Type B pancreatic cell (in vitro differentiated cells): ENCODE measurements around the gene GPD1L. TPM values are rescaled to one million over a fixed set of nuclear protein-coding genes. Genes with fewer than 3 reads are reported as not detected.

Experiments
- DNase-seq: peaks from one replicate; pipeline ENCODE4 v3.0.0; 2021; ENCODE audit warnings: mixed read lengths; ENCODE audit not compliant: unreplicated experiment; ENCODE audit errors: extremely low spot score
- H3K27ac Mint-ChIP-seq: 2 replicates; pipeline ENCODE4 v1.8.0; 2021; ENCODE audit warnings: mild to moderate bottlenecking, mixed read lengths
- H3K27me3 Mint-ChIP-seq: 2 replicates; pipeline ENCODE4 v1.8.0; 2021; ENCODE audit warnings: mixed read lengths
- H3K36me3 Mint-ChIP-seq: 2 replicates; pipeline ENCODE4 v1.8.0; 2021; ENCODE audit warnings: mixed read lengths
- H3K4me1 Mint-ChIP-seq: one replicate; pipeline ENCODE4 v1.8.0; 2021; ENCODE audit warnings: mixed read lengths; ENCODE audit not compliant: unreplicated experiment
- H3K4me3 Mint-ChIP-seq: 2 replicates; pipeline ENCODE4 v1.8.0; 2021; ENCODE audit warnings: mild to moderate bottlenecking, mixed read lengths
- H3K9me3 Mint-ChIP-seq: 2 replicates; pipeline ENCODE4 v1.8.0; 2021; ENCODE audit warnings: mixed read lengths
- CTCF ChIP-seq: fragments of 200-600 bp; sonication (generic); conservative IDR thresholded peaks from 2 replicates; pipeline ENCODE4 v1.5.0; 2021; ENCODE audit warnings: antibody characterized with exemption, mild to moderate bottlenecking
- total RNA-seq: library from RNA; stranded (reverse); gene quantifications from 2 replicates; pipeline ENCODE4 v1.2.1, GENCODE V29; 2021; ENCODE audit warnings: low replicate concordance

GPD1L gene
- total RNA-seq, 1 donor from 2014 or later = 17.5 TPM

DNA sequence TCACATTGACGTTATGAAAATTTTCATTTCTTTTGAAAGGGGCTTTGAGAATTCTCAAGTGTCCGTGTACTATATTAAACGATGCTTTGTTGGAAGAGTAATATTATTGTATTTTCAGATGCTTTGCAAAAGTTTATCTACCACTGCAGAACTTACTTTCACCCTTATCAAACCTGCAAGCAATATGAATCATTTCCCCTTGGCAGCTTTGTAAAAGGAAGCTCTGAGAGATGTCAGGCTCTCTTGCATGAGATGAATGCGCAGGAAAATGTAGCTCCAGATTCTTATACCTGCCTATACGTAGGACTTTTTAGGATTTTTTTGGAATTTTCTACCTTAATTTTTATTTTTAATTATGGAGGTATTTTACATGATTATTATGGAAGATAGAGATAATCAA is 34.5 kb downstream of the GPD1L start:
- Mint-ChIP-seq H3K27ac (no peak overlapping the region), H3K9me3 (no peaks in the 10 kb centered on the region), H3K27me3 (no peaks in the 10 kb centered on the region), H3K36me3 (peaks cover 4% of the 10 kb centered on the region), H3K4me1 (peaks cover 29% of the 10 kb centered on the region), H3K4me3 (no peak overlapping the region)
- no peak for TF ChIP-seq CTCF
- DNase-seq = no peak

DNA sequence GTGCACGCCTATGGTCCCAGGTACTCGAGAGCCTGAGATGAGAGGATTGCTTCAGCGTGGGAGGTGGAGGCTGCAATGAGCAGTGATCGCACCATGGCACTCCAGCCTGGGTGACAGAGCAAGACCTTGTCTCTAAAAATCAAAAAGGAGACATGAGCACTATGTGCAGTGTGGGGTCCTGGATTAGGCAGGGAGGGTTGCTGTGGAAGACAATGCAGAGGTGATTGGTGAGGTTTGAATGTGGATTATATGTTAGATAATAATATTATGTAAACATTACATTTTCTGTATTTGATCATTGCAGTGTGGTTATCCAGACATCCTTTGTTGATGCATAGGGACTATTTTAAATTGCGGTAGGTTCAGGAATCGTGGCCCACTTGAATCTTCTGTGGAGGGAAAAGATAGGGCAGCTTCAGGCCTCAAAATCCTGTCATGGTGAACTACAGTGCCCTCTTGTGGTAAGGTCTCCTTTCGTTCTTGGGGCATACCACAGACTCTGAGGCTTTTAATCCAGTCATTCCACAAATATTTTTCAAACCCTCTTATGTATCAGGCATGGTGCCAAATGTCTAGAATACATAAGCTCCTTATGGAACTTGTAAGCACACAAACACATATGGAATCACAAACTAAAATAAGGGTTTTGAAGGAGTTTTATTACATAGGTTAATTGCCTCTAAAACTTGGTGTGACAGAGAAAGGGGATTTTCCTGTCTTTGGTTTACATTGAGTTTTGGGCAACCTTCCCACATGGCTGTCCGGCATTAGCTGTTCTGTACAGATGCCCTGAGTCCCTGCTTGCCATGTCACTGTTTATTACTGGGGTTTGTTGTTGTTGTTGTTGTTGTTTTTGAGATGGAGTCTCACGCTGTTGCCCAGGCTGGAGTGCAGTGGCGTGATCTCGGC is 37.7 kb downstream of the GPD1L start:
- peak; percentile 86 for TF ChIP-seq CTCF
- H3K36me3 Mint-ChIP-seq = peaks cover 9% of the 10 kb centered on the region
- H3K27me3 Mint-ChIP-seq = no peaks in the 10 kb centered on the region
- DNase-seq = no peak
- H3K4me3 Mint-ChIP-seq = no peak overlapping the region
- peaks cover 38% of the 10 kb centered on the region for H3K4me1 Mint-ChIP-seq
- H3K9me3 Mint-ChIP-seq = no peaks in the 10 kb centered on the region
- H3K27ac Mint-ChIP-seq = no peak overlapping the region

GRCh38 chr3:32146746-32147211 is 40.4 kb downstream of the GPD1L start:
- Mint-ChIP-seq H3K27ac (peak overlapping the region; percentile 86), H3K9me3 (no peaks in the 10 kb centered on the region), H3K4me3 (peak overlapping the region; percentile 68), H3K27me3 (no peaks in the 10 kb centered on the region), H3K4me1 (peaks cover 38% of the 10 kb centered on the region), H3K36me3 (peaks cover 12% of the 10 kb centered on the region)
- no peak for TF ChIP-seq CTCF
- no peak for DNase-seq

DNA sequence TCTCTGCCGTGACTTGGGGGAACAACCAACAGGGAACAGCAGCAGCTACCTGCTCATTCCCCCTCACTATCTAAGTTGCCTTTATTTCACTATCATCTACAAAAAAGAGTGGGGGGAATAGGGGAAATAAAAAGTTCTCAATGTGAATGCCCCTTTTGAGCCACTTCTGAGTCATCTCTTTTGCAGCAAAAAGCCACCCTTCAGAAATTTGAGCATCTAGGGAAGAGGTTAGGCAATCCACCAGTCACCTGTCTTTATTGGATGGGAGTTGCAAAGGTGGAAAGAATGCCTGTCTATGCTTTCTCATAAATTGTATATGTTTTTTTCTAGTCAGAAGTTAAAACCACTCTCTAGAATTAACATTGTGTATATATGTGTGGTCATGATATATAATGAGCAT is 41.1 kb downstream of the GPD1L start:
- DNase-seq = no peak
- H3K4me1 Mint-ChIP-seq = peaks cover 38% of the 10 kb centered on the region
- TF ChIP-seq CTCF = no peak
- H3K27ac Mint-ChIP-seq = peak overlapping the region; percentile 86
- no peaks in the 10 kb centered on the region for H3K9me3 Mint-ChIP-seq
- no peak overlapping the region for H3K4me3 Mint-ChIP-seq
- no peaks in the 10 kb centered on the region for H3K27me3 Mint-ChIP-seq
- H3K36me3 Mint-ChIP-seq = peaks cover 12% of the 10 kb centered on the region

GRCh38 chr3:32147933-32148332 is 41.5 kb downstream of the GPD1L start:
- Mint-ChIP-seq H3K9me3 (no peaks in the 10 kb centered on the region), H3K27ac (no peak overlapping the region), H3K27me3 (no peaks in the 10 kb centered on the region), H3K36me3 (peaks cover 12% of the 10 kb centered on the region), H3K4me1 (peaks cover 38% of the 10 kb centered on the region), H3K4me3 (no peak overlapping the region)
- TF ChIP-seq CTCF = peak; percentile 15
- no peak for DNase-seq
